Erythroblast (primary cell): ENCODE data around the gene S100A7A.
A peak's percentile ranks its signal among the peaks of the same experiment; 100 is the strongest.

Source experiments
- DNase-seq, 2 experiments: peaks; one replicate each; lab custom pipeline; 2025; lab: John Stamatoyannopoulos, UW
- GATA1 ChIP-seq: IDR thresholded peaks from 2 replicates; pipeline ENCODE4 v1.6.1; 2011; ENCODE audit warnings: low read depth, mild to moderate bottlenecking, control low read depth, low read length, moderate library complexity
- POLR2A ChIP-seq: IDR thresholded peaks from 2 replicates; pipeline ENCODE4 v1.6.1; 2011; ENCODE audit warnings: mild to moderate bottlenecking, low read length

The S100A7A gene

DNA sequence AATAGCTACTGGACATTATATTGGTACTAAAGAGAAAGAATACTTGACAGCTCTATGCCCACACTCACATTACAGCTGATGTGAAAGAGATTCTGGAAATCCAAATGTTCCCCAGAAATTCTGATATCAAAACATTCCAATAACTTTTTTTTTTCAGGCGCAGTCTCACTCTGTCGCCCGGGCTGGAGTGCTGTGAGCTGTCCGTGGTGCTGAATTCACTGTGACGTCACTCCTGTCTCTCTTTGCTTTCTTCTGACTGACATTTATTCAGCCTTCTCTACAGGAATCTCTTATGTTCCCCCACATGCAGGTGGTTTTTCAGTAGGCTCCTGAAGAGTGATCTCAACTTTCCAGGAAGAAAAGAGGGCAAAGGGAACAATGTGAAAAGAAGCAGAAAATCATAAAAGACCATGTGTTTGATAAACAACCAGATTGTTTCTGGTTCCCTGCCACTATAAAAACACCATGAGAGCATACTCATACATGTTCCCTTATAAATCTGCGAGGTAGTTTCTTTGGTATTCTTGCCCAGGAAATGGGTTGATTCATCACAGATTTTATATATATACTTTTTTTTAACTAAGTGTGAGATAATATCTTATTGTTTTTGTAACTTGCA lies 6.2 kb downstream of the S100A7A start:
- DNase-seq, result peak; percentile 69 to 81
- TF ChIP-seq POLR2A (no peak), GATA1 (no peak)

DNA sequence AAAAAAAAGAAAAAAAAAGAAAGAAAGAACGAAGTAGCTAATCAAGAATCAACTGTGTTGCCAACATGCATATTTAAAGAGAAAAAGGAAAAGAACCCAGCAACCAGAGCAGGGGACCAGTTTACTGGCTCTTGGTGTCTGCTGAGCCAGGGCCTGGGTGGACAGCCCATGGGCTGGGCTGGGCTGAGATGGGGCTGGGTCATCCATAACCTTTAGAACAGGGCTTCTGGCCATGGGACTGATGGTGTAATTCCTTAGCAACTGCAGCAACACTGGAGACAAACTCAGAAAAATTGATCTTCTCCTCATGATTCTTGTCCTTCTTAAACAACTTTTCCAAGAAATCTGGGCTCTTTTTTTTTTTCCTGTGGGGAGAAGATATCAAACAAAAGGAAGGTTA lies 10.5 kb downstream of the S100A7A start:
- TF ChIP-seq POLR2A, result no peak
- no peak for TF ChIP-seq GATA1
- no peak for DNase-seq

DNA sequence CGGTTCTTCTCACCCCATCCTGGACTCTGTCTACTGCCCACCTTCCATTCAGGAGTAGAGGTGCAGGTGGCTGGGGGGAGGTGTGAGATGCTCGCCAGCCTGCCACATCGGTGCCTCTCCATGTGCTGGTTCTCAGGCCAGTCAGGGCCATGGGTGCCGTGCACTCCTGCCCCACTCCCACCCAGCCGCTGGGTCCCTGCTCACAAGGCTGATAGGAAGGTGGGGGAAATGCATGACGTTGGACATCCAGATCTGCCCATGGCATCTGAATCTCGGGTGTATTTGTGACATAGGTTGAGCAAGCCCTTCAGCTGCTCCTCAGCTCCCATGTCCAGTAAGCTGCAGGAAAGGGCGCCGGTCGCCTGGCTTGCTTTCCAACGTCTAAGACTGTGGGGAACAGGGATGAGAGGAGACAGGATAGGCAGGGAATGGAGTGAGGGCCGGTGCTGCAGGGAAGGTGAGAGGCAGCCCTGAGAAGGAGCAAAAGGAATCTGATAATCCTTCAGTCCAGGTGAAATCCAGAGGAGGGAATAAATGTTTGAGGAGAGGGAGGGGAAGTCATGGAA lies 11.8 kb downstream of the S100A7A start:
- TF ChIP-seq POLR2A (no peak), GATA1 (no peak)
- no peak for DNase-seq

DNA sequence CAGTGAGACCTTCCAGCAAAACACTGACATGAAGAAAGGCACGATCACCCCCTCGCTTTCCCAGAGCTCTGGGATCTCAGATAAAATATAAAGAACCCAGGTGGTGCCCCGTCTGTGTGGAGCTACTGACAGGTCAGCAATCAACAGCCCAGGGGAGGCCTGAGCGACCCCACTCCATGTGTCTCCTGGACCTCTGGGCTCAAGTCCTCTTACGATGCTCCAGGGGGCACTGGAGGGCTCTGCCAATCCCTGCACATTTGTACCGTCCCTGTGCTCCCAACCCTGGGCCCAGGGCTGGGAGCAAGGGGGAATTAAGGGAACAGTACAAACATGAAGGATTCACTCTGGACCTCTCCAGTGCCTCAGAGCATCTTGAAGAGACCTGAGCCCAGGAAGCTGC lies 12.5 kb downstream of the S100A7A start:
- TF ChIP-seq POLR2A (no peak), GATA1 (no peak)
- DNase-seq, result no peak

DNA sequence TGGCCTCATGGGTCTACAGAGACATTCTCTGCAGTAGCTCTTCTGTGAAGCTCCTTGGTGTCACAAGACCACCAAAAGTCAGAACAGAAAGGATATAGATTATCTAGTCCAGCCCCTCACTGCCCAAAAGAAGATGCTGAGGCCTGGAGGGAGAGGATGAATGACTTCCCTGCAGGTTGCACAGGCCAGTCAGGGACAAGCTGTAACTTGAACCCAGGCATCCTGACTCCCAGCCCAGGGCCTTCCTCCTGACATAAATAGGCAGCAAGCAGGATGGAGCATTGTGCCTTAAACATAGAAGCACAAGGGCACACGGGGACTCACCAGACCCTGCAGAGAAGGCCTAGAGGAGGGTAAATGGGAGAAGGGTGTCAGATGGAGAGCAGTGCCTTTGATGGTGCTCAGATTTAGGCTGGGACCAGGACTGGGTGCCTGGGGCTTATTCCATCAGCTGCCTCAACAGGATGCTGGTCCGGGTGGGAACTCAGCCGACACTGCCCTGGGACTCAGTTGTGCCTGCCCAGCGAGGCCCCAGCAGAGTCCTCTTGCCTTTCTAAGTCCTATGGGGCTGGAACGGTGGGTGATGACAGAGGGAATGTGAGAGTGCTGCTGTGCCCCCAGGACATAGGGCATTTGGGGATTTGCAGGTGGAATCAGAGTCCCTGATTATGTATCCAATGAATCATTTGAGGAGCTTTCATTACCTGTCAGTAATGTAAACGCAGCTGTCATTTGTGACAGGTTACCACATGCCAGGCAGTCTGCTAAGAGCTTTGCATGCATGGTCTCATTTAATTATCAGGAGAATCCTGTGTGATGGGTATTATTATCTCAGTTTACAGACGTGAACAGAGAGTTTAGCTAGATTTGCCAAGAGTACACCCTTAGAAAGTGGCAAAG lies 13.2 kb downstream of the S100A7A start:
- no peak for TF ChIP-seq GATA1
- TF ChIP-seq POLR2A, result no peak
- DNase-seq, result no peak

DNA sequence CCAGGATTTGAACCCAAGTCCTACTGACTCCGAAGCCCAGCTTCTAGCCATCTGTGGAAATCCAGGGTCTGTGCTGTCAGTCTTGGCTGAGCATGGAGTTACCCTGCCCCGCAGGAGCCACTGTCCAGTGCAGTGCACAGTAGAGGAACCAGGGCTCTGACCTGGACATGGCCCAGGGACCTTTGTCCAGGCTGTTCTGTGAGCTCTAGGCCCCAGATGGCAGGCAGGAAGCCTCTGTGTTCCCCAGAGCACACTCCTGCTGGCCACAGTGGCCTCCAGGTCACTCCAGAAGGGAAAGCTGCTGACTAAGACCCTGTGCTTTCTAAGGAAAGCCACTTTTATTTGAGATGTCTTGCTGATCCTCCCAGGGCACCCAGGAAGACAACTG lies 13.8 kb downstream of the S100A7A start:
- TF ChIP-seq GATA1 (no peak), POLR2A (no peak)
- DNase-seq, result no peak

DNA sequence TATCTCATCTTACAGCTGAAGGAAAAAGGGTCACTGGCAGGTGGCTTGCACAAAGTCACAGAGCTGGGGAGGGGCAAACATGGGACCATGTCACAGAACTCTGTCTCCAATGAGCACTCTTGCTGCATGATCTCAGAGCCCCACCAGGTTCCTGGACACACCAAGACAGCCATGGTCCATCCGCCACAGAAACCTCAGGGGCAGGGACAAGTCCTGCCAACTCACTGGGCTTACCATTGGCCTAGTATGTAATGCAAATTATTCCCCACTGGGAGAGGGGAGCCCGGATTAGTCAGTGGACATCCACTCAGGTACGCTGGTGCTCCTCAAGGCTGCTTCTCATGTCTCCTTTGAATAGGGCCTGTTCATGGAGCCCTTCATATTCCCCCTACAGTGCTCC lies 14.2 kb downstream of the S100A7A start:
- DNase-seq, result no peak
- no peak for TF ChIP-seq POLR2A
- TF ChIP-seq GATA1, result no peak

DNA sequence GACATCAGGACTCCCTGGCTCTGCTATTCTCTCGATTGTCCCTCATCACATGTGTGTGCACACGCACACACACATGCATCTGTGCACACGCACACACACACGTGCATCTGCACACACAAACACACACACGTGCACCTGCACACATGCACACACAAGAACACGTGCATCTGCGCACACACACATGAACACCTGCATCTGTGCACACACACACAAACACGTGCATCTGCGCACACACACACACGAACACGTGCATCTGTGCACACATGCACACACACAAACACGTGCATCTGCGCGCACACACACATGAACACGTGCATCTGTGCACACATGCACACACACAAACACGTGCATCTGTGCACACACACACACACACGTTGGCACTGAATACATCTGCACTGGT lies 14.7 kb downstream of the S100A7A start:
- DNase-seq, result no peak
- no peak for TF ChIP-seq POLR2A
- no peak for TF ChIP-seq GATA1

DNA sequence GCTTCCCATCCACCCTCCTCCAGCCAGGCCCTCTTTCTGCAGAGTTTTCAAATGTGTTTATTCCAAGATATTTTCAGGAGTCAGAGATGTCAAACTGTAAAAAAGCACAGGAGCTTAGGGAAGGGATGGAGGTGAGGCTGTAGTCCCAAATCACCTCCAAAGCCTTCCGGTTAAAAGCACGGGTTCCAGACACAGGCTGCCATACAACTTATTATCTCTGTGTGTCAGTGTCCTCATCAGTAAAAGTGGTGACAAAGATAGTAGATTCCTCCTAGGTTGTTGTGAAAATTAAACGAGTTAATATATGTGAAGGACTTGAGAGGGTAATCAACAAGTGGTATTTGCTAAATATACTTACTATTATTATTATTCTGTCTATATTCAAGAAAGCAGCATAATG lies 15.1 kb downstream of the S100A7A start:
- no peak for TF ChIP-seq POLR2A
- no peak for TF ChIP-seq GATA1
- DNase-seq, result peak; percentile 19 to 50

DNA sequence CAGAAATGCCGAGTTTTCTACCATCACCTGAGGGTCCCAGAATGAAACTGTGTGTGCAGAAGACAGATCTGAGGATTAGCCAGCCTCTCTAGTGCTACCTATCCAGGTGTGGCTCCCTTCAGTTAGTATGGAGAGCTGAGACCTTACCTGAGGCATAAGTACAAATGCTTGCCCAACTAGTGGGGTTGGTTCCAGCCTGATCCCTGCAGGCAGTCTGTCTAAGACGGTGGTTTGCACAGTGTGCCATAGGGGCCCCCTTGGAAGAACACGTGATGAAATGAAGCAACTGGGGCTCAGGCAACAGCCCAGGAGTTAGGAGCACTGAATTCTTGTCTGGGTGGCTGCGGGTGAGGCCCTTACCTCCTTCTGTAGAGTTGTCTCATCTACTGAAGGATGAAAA lies 15.6 kb downstream of the S100A7A start:
- no peak for TF ChIP-seq POLR2A
- TF ChIP-seq GATA1, result no peak
- no peak for DNase-seq

DNA sequence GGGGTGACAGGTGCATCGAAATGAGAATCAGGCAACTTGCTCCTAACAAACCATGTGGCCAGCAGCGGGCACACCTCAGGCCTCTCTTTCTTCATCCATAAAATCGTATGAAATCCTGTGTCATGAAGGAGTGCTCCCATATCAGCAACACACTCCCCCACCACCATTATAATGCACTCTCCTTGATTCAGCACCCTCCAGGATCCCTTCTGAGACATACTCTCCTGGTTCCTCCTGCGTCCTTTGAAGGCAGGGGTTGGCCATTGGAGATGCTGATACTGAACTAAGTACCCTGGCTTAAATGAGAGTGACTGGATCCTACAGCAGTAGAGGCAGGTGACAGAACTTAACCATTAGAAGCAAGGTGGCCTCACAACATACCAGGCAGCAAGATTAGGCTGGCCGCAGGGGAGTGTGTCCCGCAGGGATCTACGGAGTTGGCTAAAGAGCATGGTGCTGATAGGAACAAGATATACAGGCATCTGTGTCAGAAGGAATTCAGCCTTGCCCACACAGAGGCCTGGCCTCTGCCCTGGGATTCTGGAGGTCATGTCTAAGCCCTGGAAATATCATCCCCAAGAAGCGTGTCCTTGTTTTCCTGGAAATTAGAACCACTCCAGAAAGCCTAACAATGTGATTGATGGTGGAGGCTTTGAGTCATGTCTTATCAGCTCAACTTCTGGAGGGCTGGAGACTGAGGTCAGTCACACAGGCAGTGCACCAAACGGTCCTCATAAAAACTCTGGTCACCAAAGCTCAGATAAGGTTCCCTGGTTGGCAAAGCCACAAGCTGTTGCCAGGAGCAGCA lies 16.8 kb downstream of the S100A7A start:
- TF ChIP-seq POLR2A, result no peak
- TF ChIP-seq GATA1, result no peak

DNA sequence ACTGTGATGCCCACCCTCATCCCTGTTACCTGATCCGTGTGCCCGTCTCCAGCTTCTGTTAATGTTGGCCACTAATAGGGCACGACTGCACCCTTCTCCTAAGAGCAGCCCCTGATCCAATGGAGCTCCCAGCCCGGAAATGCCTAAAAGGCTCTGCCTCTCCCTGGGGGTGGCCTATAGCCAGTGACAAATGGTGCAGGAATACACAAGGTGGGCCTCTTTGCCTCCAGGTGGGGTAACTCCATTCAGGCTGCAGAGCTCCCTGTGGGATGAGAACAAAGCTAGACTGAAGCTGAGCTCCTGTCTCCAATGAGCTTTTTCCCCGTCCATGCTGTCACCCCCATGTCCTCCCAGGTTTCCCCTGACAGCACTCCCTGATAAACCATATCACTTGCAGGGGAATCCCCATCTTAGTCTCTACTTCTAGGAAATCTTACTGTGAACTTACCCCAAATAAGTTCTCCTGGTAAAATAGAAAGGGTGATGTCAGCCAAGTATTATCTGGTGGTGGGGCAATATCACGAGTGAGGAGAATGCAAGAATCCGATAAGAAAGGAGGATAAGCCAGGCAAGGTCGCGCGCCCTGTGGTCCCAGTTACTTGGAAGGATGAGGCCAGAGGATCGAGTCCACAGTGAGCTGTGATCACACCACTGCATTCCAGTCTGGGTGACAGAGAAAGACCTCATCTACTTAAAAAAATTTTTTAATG lies 18.6 kb downstream of the S100A7A start:
- TF ChIP-seq POLR2A, result no peak
- TF ChIP-seq GATA1, result no peak
- peak; percentile 63 to 82 for DNase-seq

More for the DNA sequence above, 16.8 kb downstream of the S100A7A start:
- DNase-seq, result peak; percentile 52 to 74

DNA sequence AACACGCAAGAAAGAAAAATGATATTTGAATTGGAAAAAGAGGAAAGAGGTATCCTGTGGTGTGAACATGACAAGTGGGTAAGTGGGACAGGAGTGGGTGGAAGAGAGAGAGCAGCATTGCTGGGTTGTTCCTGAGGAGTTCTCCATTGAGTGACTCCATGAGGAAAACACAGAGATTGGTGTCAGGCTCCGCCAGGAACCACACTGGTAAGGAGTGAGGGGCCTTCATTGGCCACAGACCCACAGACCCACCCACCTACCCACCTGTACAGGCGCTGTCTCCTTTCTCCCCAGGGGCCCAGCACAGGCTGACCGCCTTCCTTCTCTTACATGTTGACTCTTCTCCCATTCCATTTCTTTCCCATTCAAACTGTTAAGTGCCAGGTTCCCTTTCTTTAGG lies 20.9 kb downstream of the S100A7A start:
- DNase-seq, result no peak
- TF ChIP-seq GATA1 (no peak), POLR2A (no peak)
